Epithelial cell of proximal tubule (primary cell): Measurements from ENCODE around the gene MAPK7. TPM values are rescaled to one million over a fixed set of nuclear protein-coding genes. Genes with fewer than 3 reads are reported as not detected.

Source experiments
- DNase-seq: peaks from one replicate; pipeline ENCODE4 v3.0.0-alpha.2; 2011; ENCODE audit warnings: low read depth
- H3K4me3 ChIP-seq: 2 replicates; pipeline ENCODE4 v1.5.1; 2011; ENCODE audit warnings: low read depth, mild to moderate bottlenecking, low read length
- CTCF ChIP-seq: conservative IDR thresholded peaks from 2 replicates; pipeline ENCODE4 v1.5.1; 2012; ENCODE audit warnings: low read depth, mild to moderate bottlenecking, low read length
- total RNA-seq: library from RNA; depleted of rRNA; stranded (reverse); fragments of >200 nt; gene quantifications from 2 replicates; pipeline ENCODE4 v1.2.3, GENCODE V29; 2015

The MAPK7 gene
- total RNA-seq: 9.1 and 19.0 TPM in 2 replicates

GRCh38 chr17:19378416-19379360, at the start of gene MAPK7:
Gene MAPK7, plus strand, starts transcription at chr17:19378498. Its CDS starts 403 bp downstream, at chr17:19378901.
- no peak for TF ChIP-seq CTCF
- no peak for DNase-seq
- H3K4me3 ChIP-seq: peak within 1 kb of the TSS; percentile 86

GRCh38 chr17:19329136-19329535, 49.2 kb upstream of the MAPK7 start:
- no peak for DNase-seq

GRCh38 chr17:19329839-19330238, 48.5 kb upstream of the MAPK7 start:
- no peak overlapping the region for H3K4me3 ChIP-seq
- no peak for TF ChIP-seq CTCF
- DNase-seq: no peak

More at GRCh38 chr17:19329136-19329535, 49.2 kb upstream of the MAPK7 start:
- H3K4me3 ChIP-seq: no peak overlapping the region
- no peak for TF ChIP-seq CTCF

GRCh38 chr17:19330271-19330670, 48.0 kb upstream of the MAPK7 start:
- no peak for DNase-seq
- TF ChIP-seq CTCF: no peak
- H3K4me3 ChIP-seq: no peak overlapping the region

- H3K4me3 ChIP-seq: no peak overlapping the region
- DNase-seq: no peak
Measured at GRCh38 chr17:19331134-19331533, 47.2 kb upstream of the MAPK7 start.

GRCh38 chr17:19331543-19332245, 46.6 kb upstream of the MAPK7 start:
- H3K4me3 ChIP-seq: no peak overlapping the region
- no peak for DNase-seq
- TF ChIP-seq CTCF: no peak

More at GRCh38 chr17:19331134-19331533, 47.2 kb upstream of the MAPK7 start:
- no peak for TF ChIP-seq CTCF
